Measurements from ENCODE around the gene PGLYRP2. TPM values are rescaled to one million over a fixed set of nuclear protein-coding genes. Genes with fewer than 3 reads are reported as not detected.

Gene PGLYRP2
- total RNA-seq, 2 donors from 2014 or later, result not detected

GRCh38 chr19:15448044-15448777, 31.1 kb downstream of the PGLYRP2 start:
- no peaks in the 10 kb centered on the region for H3K36me3 ChIP-seq
- no peak for TF ChIP-seq CTCF (IDR thresholded peaks at IDR 0.05)
- ATAC-seq (ENCODE audit: insufficient number of reproducible peaks, low FRiP score, low read depth), result no peak
- H3K27ac ChIP-seq, result no peak overlapping the region
- no peak for DNase-seq (ENCODE audit: low spot score)
- peaks cover 40 to 58% of the 10 kb centered on the region in 2 donors for H3K4me1 ChIP-seq (ENCODE audit: control insufficient read depth in 1 of 2, low read depth in 2 of 2)
- H3K4me3 ChIP-seq, result no peak overlapping the region
- no peaks in the 10 kb centered on the region for H3K9me3 ChIP-seq
- H3K27me3 ChIP-seq (replicated peaks; ENCODE audit: insufficient read depth), result no peaks in the 10 kb centered on the region

- DNase-seq (ENCODE audit: low spot score) (no peak), ATAC-seq (ENCODE audit: insufficient number of reproducible peaks, low FRiP score, low read depth) (no peak)
- H3K9me3 ChIP-seq, result no peaks in the 10 kb centered on the region
- H3K27me3 ChIP-seq (replicated peaks; ENCODE audit: insufficient read depth), result no peaks in the 10 kb centered on the region
- peaks cover 41 to 60% of the 10 kb centered on the region in 2 donors for H3K4me1 ChIP-seq (ENCODE audit: control insufficient read depth in 1 of 2, low read depth in 2 of 2)
- no peak for TF ChIP-seq CTCF (IDR thresholded peaks at IDR 0.05)
- no peaks in the 10 kb centered on the region for H3K36me3 ChIP-seq
- H3K27ac ChIP-seq, result no peak overlapping the region
- no peak overlapping the region for H3K4me3 ChIP-seq
These were observed 32.2 kb downstream of the PGLYRP2 start for GRCh38 chr19:15447057-15447456.

GRCh38 chr19:15445807-15446376, 33.4 kb downstream of the PGLYRP2 start:
- no peak overlapping the region for H3K4me3 ChIP-seq
- no peak for DNase-seq (ENCODE audit: low spot score)
- no peaks in the 10 kb centered on the region for H3K36me3 ChIP-seq
- H3K27me3 ChIP-seq (replicated peaks; ENCODE audit: insufficient read depth), result no peaks in the 10 kb centered on the region
- no peaks in the 10 kb centered on the region for H3K9me3 ChIP-seq
- no peak for ATAC-seq (ENCODE audit: insufficient number of reproducible peaks, low FRiP score, low read depth)
- TF ChIP-seq CTCF (IDR thresholded peaks at IDR 0.05), result no peak
- peaks cover 41 to 61% of the 10 kb centered on the region in 2 donors for H3K4me1 ChIP-seq (ENCODE audit: control insufficient read depth in 1 of 2, low read depth in 2 of 2)
- peak overlapping the region; percentile 82 to 87 for H3K27ac ChIP-seq

DNA sequence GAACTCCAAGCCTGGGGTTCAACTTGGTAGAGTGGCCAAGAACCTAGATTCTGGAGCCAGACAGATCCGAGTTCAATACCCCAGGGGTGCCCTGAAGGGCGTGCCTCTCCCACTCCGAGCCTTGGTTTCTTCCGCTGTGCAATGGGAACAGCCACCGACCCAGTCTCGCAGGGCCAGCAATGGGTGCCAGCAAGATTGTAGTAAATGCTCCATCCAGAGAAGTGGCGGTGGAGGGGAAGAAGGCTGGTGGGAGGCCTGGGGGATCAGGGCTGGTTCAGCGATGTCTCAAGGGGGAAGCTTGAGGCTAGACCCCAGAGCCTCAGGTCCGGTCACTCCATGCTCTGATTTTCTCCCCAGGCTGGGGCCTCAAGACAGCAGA, 34.1 kb downstream of the PGLYRP2 start:
- H3K27me3 ChIP-seq (replicated peaks; ENCODE audit: insufficient read depth), result no peaks in the 10 kb centered on the region
- no peak for ATAC-seq (ENCODE audit: insufficient number of reproducible peaks, low FRiP score, low read depth)
- H3K4me1 ChIP-seq (ENCODE audit: control insufficient read depth in 1 of 2, low read depth in 2 of 2), result peaks cover 41 to 65% of the 10 kb centered on the region in 2 donors
- peak overlapping the region; percentile 82 to 87 for H3K27ac ChIP-seq
- H3K4me3 ChIP-seq, result no peak overlapping the region
- H3K36me3 ChIP-seq, result no peaks in the 10 kb centered on the region
- no peaks in the 10 kb centered on the region for H3K9me3 ChIP-seq
- no peak for TF ChIP-seq CTCF (IDR thresholded peaks at IDR 0.05)
- no peak for DNase-seq (ENCODE audit: low spot score)

GRCh38 chr19:15444505-15445226, 34.6 kb downstream of the PGLYRP2 start:
- DNase-seq (ENCODE audit: low spot score) (no peak), ATAC-seq (ENCODE audit: insufficient number of reproducible peaks, low FRiP score, low read depth) (no peak)
- Histone ChIP-seq H3K9me3 (no peaks in the 10 kb centered on the region), H3K4me3 (peak overlapping the region; percentile 43), H3K27me3 (replicated peaks; ENCODE audit: insufficient read depth) (no peaks in the 10 kb centered on the region), H3K36me3 (no peaks in the 10 kb centered on the region), H3K4me1 (ENCODE audit: control insufficient read depth in 1 of 2, low read depth in 2 of 2) (peaks cover 44 to 70% of the 10 kb centered on the region in 2 donors), H3K27ac (peak overlapping the region; percentile 82 to 87)
- TF ChIP-seq CTCF (IDR thresholded peaks at IDR 0.05), result no peak
